CD4-positive, CD25-positive, alpha-beta regulatory T cell (primary cell): ENCODE measurements around the gene SNX10. TPM values are rescaled to one million over a fixed set of nuclear protein-coding genes. Genes with fewer than 3 reads are reported as not detected.
A peak's percentile ranks its signal among the peaks of the same experiment; 100 is the strongest.

Experiments used
- ATAC-seq, 2 donors: fragments of 150-1000 bp; cut with Tn5 transposase; one replicate each; pipeline ENCODE4 v1.10.0; 2021; ENCODE audit warnings: low read depth in 2 of 2, moderate number of reproducible peaks in 2 of 2, moderate library complexity in 1 of 2
- DNase-seq, 3 donors: peaks; one replicate each; pipeline versions ENCODE4 v3.0.0 to v3.0.0-alpha.2; 2012 to 2022; ENCODE audit warnings: mixed read lengths in 1 of 3
- H3K27ac ChIP-seq: one replicate; pipeline ENCODE4 v1.7.0; 2013; ENCODE audit warnings: mild to moderate bottlenecking, low read length; ENCODE audit not compliant: insufficient read depth, poor library complexity, severe bottlenecking
- H3K27me3 ChIP-seq: one replicate; pipeline ENCODE4 v1.7.0; 2013; ENCODE audit warnings: low read length; ENCODE audit not compliant: control insufficient read depth, insufficient read depth
- H3K36me3 ChIP-seq: one replicate; pipeline ENCODE4 v1.7.0; 2013; ENCODE audit warnings: mild to moderate bottlenecking, low read length, moderate library complexity; ENCODE audit not compliant: control insufficient read depth, insufficient read depth
- H3K4me1 ChIP-seq: 2 replicates; pipeline ENCODE4 v1.7.0; 2013; ENCODE audit warnings: mild to moderate bottlenecking, low read length; ENCODE audit not compliant: insufficient read depth, control insufficient read depth, poor library complexity, severe bottlenecking
- H3K4me3 ChIP-seq: one replicate; pipeline ENCODE4 v1.7.0; 2013; ENCODE audit warnings: low read depth, mild to moderate bottlenecking, low read length, moderate library complexity
- H3K9me3 ChIP-seq, 2 experiments: 1 replicate in 1 of 2; 2 replicates in 1 of 2; pipeline ENCODE4 v1.7.0; 2013; ENCODE audit warnings: low read length in 2 of 2, mild to moderate bottlenecking in 1 of 2, moderate library complexity in 1 of 2; ENCODE audit not compliant: control insufficient read depth in 2 of 2
- H3K27ac Mint-ChIP-seq, 3 donors: one replicate each; pipeline ENCODE4 v1.8.0; 2020 to 2022; ENCODE audit warnings: mild to moderate bottlenecking in 3 of 3, mixed read lengths in 3 of 3, moderate library complexity in 2 of 3
- H3K27me3 Mint-ChIP-seq: one replicate; pipeline ENCODE4 v1.8.0; 2022; ENCODE audit warnings: mild to moderate bottlenecking, mixed read lengths
- H3K36me3 Mint-ChIP-seq: one replicate; pipeline ENCODE4 v1.8.0; 2020; ENCODE audit warnings: mixed read lengths
- H3K4me1 Mint-ChIP-seq, 4 donors: one replicate each; pipeline ENCODE4 v1.8.0; 2020 to 2022; ENCODE audit warnings: mixed read lengths in 4 of 4, mild to moderate bottlenecking in 1 of 4
- H3K4me3 Mint-ChIP-seq, 4 donors: one replicate each; pipeline ENCODE4 v1.8.0; 2020 to 2022; ENCODE audit warnings: mild to moderate bottlenecking in 4 of 4, mixed read lengths in 4 of 4, moderate library complexity in 3 of 4
- H3K9me3 Mint-ChIP-seq, 7 donors: one replicate each; pipeline ENCODE4 v1.8.0; 2020 to 2022; ENCODE audit warnings: mixed read lengths in 7 of 7, mild to moderate bottlenecking in 3 of 7, moderate library complexity in 2 of 7
- polyA plus RNA-seq, 4 donors: library from polyadenylated mRNA; unstranded; fragments of 300-500 nt; fragmentation: Illumina TruSeq; gene quantifications; one replicate each; pipeline ENCODE4 v1.2.3, GENCODE V29; 2021
- total RNA-seq: library from RNA; stranded (reverse); gene quantifications from one replicate; pipeline ENCODE4 v1.2.3, GENCODE V29; 2022

Gene SNX10
- total and polyA plus RNA-seq, 5 donors from 2014 or later = 14.4 to 41.5 (median 27.9) TPM

DNA sequence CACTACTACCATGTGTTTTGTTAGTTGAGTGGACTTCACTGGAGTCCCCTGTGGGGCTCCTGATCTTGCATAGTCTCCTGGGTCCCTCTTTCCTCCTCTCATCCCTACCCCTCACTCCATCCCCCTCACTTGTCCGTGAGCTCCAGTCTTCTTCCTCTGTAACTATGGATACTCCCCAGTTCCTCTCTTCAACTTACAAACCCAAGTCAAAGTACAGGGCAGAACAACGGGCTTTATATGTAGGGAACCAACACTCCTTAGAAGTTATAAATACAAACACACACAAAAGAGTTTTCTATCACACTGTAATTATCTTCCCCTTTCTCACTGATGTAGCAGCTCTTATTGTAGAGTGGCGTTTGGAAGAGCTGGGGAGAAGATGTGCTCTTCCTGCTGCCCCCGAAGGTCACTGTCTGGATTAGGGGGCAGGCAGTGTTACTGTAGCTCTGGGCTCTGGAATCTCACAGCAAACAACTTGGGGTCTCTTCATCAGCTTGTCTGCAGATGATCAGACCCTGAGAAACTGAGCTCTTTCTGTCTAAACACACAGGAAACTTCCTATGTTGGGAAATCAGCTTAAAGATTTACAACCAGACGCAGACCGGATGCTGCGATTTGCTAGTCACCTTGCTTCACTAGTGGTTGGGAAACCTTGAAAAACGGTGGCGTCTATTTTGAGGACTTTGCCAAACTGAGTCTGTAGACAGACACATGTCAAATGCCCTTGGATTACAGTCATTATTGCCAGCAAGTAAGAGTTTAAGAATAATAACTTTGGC lies 13.6 kb downstream of the SNX10 start:
- H3K36me3 Mint-ChIP-seq = peaks cover 36% of the 10 kb centered on the region
- Histone ChIP-seq H3K4me3 (peak overlapping the region; percentile 37), H3K9me3 (no peaks in the 10 kb centered on the region), H3K36me3 (peaks cover 4% of the 10 kb centered on the region), H3K4me1 (peaks cover 3% of the 10 kb centered on the region), H3K27ac (no peak overlapping the region), H3K27me3 (no peaks in the 10 kb centered on the region)
- ATAC-seq = peak; percentile 46 to 61
- no peaks in the 10 kb centered on the region for H3K9me3 Mint-ChIP-seq
- H3K4me1 Mint-ChIP-seq = peaks cover 16 to 31% (median 27%) of the 10 kb centered on the region in 4 donors
- peak in 1 of 3 donors; percentile 55 for DNase-seq
- peak overlapping the region in 1 of 4 donors; percentile 47 for H3K4me3 Mint-ChIP-seq
- H3K27ac Mint-ChIP-seq = peak overlapping the region in 2 of 3 donors; percentile 36 to 91
- H3K27me3 Mint-ChIP-seq = no peaks in the 10 kb centered on the region

DNA sequence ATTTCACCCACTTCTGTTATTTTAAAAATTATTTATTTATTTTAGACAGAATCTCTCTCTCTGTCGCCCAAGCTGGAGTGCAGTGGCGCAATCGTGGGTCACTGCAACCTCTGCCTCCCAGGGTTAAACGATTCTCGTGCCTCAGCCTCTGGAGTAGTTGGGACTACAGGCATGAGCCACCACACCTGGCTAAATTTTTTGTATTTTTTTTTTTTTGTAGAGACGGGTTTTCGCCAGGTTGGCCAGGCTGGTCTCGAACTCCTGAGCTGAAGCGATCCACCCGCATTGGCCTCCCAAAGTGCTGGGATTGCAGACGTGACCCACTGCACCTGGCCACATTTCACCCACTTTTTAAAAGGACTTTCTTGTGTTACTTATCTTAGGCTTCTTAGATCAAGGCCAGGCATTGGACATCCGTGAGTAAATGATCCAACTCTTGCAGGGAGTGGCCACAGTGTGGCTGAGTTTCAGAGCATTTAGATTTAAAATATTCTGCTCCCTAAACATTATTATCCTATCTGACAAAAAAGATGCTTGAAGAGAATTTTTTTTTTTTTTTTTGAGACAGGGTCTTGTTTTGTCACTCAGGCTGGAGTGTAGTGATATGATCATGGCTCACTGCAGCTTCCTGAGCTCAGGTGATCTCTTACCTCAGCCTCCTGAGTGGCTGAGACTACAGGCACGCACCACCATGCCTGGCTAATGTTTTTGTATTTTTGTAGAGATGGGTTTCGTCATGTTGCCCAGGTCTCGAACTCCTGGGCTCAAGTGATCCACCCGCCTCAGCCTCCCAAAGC lies 14.4 kb downstream of the SNX10 start:
- H3K27me3 Mint-ChIP-seq = no peaks in the 10 kb centered on the region
- peaks cover 33% of the 10 kb centered on the region for H3K36me3 Mint-ChIP-seq
- no peaks in the 10 kb centered on the region for H3K27me3 ChIP-seq
- peak overlapping the region in 1 of 3 donors; percentile 71 for H3K27ac Mint-ChIP-seq
- H3K4me3 Mint-ChIP-seq = no peak overlapping the region
- H3K27ac ChIP-seq = no peak overlapping the region
- DNase-seq = no peak
- H3K36me3 ChIP-seq = peaks cover 4% of the 10 kb centered on the region
- H3K4me1 ChIP-seq = peaks cover 3% of the 10 kb centered on the region
- peaks cover 13 to 31% (median 25%) of the 10 kb centered on the region in 4 donors for H3K4me1 Mint-ChIP-seq
- H3K4me3 ChIP-seq = peak overlapping the region; percentile 37
- no peaks in the 10 kb centered on the region for H3K9me3 Mint-ChIP-seq
- H3K9me3 ChIP-seq = no peaks in the 10 kb centered on the region
- ATAC-seq = no peak

DNA sequence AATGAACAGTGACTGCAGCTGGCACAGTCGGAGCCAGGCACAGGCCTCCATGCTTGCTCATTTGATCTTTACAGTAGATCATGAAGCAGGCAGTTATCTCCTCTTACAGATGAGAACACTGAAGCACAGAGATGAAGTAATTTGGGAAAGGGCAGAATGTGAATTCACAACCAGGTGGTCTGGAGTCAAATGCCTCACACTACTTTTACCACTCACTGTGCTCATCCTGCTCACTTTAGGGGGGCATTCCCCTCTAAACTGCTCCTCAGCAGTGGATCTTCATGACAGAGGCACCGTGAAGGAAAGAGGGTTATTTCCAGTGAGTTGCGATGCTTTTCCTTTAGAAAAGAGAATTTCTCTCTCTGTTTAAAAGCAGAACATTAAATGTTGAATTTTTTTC lies 15.1 kb downstream of the SNX10 start:
- Histone ChIP-seq H3K27me3 (no peaks in the 10 kb centered on the region), H3K36me3 (peaks cover 8% of the 10 kb centered on the region), H3K4me3 (no peak overlapping the region), H3K9me3 (no peaks in the 10 kb centered on the region), H3K27ac (no peak overlapping the region), H3K4me1 (peaks cover 3% of the 10 kb centered on the region)
- Mint-ChIP-seq H3K27ac (peak overlapping the region in 2 of 3 donors; percentile 71 to 85), H3K36me3 (peaks cover 28% of the 10 kb centered on the region), H3K27me3 (no peaks in the 10 kb centered on the region), H3K9me3 (no peaks in the 10 kb centered on the region), H3K4me3 (no peak overlapping the region), H3K4me1 (peaks cover 12 to 31% (median 22%) of the 10 kb centered on the region in 4 donors)
- DNase-seq (no peak), ATAC-seq (no peak)

DNA sequence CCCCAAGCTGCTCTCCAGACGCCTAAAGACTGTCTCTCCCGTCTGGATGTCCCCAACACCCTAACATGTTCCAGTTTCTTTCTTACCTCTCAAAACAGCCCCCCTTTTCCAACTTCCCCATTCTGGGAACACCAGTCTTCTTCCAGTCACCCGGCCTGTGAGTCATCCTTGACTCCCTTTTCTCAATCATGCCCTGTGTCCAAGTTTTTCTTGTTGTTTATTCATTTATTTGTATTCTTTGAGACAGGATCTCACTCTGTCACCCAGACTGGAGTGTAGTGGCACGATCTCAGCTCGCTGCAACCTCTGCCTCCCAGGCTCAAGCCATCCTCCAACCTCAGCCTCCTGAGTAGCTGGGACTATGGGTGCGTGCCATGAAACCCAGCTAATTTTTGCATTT lies 15.6 kb downstream of the SNX10 start:
- Histone ChIP-seq H3K36me3 (peaks cover 8% of the 10 kb centered on the region), H3K4me1 (peaks cover 3% of the 10 kb centered on the region), H3K27ac (no peak overlapping the region), H3K4me3 (no peak overlapping the region), H3K9me3 (no peaks in the 10 kb centered on the region), H3K27me3 (no peaks in the 10 kb centered on the region)
- Mint-ChIP-seq H3K27me3 (no peaks in the 10 kb centered on the region), H3K4me1 (peaks cover 7 to 29% (median 20%) of the 10 kb centered on the region in 4 donors), H3K36me3 (peaks cover 24% of the 10 kb centered on the region), H3K27ac (peak overlapping the region; percentile 18 to 85 (median 71)), H3K4me3 (no peak overlapping the region), H3K9me3 (no peaks in the 10 kb centered on the region)
- ATAC-seq = no peak
- no peak for DNase-seq

DNA sequence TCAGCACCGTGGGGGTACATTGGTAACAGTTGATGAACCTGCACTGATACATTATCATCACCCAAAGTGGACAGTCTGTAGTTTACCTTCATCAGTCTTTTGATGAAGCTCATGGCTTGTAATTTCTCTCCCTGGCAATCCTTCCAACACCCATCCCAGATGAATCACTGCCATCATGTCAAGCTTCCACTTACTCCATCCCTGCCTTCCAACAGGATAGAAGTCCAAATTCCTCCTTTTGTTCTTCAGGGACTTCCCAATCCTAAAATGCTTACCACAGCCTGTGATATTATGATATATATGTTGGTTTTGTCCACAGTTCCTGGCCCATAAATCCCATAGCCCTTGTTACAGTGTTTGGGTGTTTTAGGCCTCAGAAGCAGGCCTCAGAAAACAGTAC lies 16.1 kb downstream of the SNX10 start:
- Histone ChIP-seq H3K4me1 (peaks cover 3% of the 10 kb centered on the region), H3K27ac (no peak overlapping the region), H3K36me3 (peaks cover 8% of the 10 kb centered on the region), H3K4me3 (no peak overlapping the region), H3K9me3 (no peaks in the 10 kb centered on the region), H3K27me3 (no peaks in the 10 kb centered on the region)
- Mint-ChIP-seq H3K4me1 (peaks cover 7 to 28% (median 20%) of the 10 kb centered on the region in 4 donors), H3K36me3 (peaks cover 23% of the 10 kb centered on the region), H3K4me3 (no peak overlapping the region), H3K9me3 (no peaks in the 10 kb centered on the region), H3K27me3 (no peaks in the 10 kb centered on the region), H3K27ac (peak overlapping the region in 1 of 3 donors; percentile 89)
- no peak for ATAC-seq
- DNase-seq = no peak

DNA sequence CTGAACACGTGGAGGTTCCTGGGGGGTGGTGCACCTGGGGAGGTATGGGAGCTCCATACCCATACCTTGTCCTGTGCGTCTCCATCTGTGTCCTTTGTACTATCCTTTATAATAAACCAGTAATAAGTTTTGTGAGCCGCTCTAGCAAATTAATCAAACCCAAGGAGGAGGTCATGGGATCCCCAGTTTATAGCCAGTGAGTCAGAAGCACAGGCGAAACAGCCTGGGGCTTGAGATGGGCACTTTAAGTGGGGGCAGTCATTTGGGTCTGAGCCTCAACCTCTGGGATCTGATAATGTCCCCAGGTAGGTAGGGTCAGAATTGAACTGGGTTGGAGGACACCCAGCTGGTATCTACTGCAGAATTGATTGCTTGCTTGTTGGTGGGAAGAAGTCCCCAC lies 16.9 kb downstream of the SNX10 start:
- no peaks in the 10 kb centered on the region for H3K27me3 ChIP-seq
- Mint-ChIP-seq H3K4me3 (no peak overlapping the region), H3K27me3 (no peaks in the 10 kb centered on the region), H3K36me3 (peaks cover 23% of the 10 kb centered on the region), H3K9me3 (no peaks in the 10 kb centered on the region), H3K27ac (peak overlapping the region in 1 of 3 donors; percentile 89), H3K4me1 (peaks cover 3 to 30% (median 17%) of the 10 kb centered on the region in 4 donors)
- H3K36me3 ChIP-seq = peaks cover 8% of the 10 kb centered on the region
- ATAC-seq (no peak), DNase-seq (no peak)
- peaks cover 3% of the 10 kb centered on the region for H3K4me1 ChIP-seq
- no peak overlapping the region for H3K4me3 ChIP-seq
- H3K9me3 ChIP-seq = no peaks in the 10 kb centered on the region
- no peak overlapping the region for H3K27ac ChIP-seq

DNA sequence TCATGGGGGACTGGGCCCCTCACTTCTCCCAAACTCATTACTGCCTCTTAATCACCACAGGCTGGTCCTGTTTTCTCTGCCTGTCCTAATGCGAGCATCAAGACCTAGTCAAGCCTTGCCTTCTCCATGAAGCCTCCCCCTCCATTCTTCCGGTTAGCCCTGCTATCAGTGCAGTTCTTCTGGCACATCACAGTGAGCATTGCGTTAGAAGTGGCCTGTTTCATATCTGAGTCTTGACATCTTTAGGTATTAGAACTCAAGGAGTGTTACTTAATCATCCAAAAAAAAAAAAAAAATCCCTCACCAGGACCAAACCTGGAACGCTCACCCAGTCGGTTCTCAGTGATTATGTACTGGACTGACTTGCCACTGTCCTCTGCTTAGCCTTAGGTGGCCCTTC lies 17.4 kb downstream of the SNX10 start:
- ATAC-seq (no peak), DNase-seq (no peak)
- Histone ChIP-seq H3K4me3 (no peak overlapping the region), H3K4me1 (peaks cover 3% of the 10 kb centered on the region), H3K9me3 (no peaks in the 10 kb centered on the region), H3K36me3 (peaks cover 8% of the 10 kb centered on the region), H3K27me3 (no peaks in the 10 kb centered on the region), H3K27ac (no peak overlapping the region)
- no peak overlapping the region for H3K4me3 Mint-ChIP-seq
- H3K4me1 Mint-ChIP-seq = peaks cover 0 to 29% (median 15%) of the 10 kb centered on the region in 4 donors
- H3K27ac Mint-ChIP-seq = peak overlapping the region in 2 of 3 donors; percentile 26 to 89
- H3K9me3 Mint-ChIP-seq = no peaks in the 10 kb centered on the region
- H3K27me3 Mint-ChIP-seq = no peaks in the 10 kb centered on the region
- H3K36me3 Mint-ChIP-seq = peaks cover 23% of the 10 kb centered on the region
